WTC11 (cell line): Measurements from ENCODE around the gene MIEF1. TPM values are rescaled to one million over a fixed set of nuclear protein-coding genes. Genes with fewer than 3 reads are reported as not detected.

ENCODE experiments used
- ATAC-seq: fragments of 200-7000 bp; cut with Tn5 transposase; 2 replicates; pipeline ENCODE4 v1.10.0; 2021; ENCODE audit warnings: mild to moderate bottlenecking, moderate library complexity
- CTCF ChIA-PET: fragments of 300-600 bp; sonication (Branson Sonifier 250); formaldehyde crosslinking; loops from one replicate; lab custom pipeline; 2021; ENCODE audit warnings: antibody characterized with exemption; lab: Charles Lee
- POLR2A ChIA-PET: fragments of 350-600 bp; sonication (Branson Sonifier 250); formaldehyde crosslinking; loops from one replicate; lab custom pipeline; 2021; ENCODE audit warnings: antibody characterized with exemption; lab: Charles Lee
- DNase-seq: peaks from one replicate; pipeline ENCODE4 v3.0.0; 2021; ENCODE audit warnings: low spot score
- H3K27ac Mint-ChIP-seq: 2 replicates; pipeline ENCODE4 v1.8.0; 2021; ENCODE audit warnings: mixed read lengths
- H3K27me3 Mint-ChIP-seq: 2 replicates; pipeline ENCODE4 v1.8.0; 2021; ENCODE audit warnings: low read depth, mild to moderate bottlenecking, moderate library complexity, mixed read lengths
- H3K36me3 Mint-ChIP-seq: 2 replicates; pipeline ENCODE4 v1.8.0; 2021; ENCODE audit warnings: mixed read lengths
- H3K4me1 Mint-ChIP-seq: 2 replicates; pipeline ENCODE4 v1.8.0; 2022; ENCODE audit warnings: mixed read lengths
- H3K4me3 Mint-ChIP-seq: 2 replicates; pipeline ENCODE4 v1.8.0; 2021; ENCODE audit warnings: mild to moderate bottlenecking, moderate library complexity, mixed read lengths
- H3K9me3 Mint-ChIP-seq: 2 replicates; pipeline ENCODE4 v1.8.0; 2021; ENCODE audit warnings: mixed read lengths
- ATF1 ChIP-seq: sonication (generic); formaldehyde crosslinking; IDR thresholded peaks from 2 replicates; pipeline ENCODE4 v1.8.1; 2023; ENCODE audit warnings: mild to moderate bottlenecking, moderate library complexity, missing genetic modification reagents
- CDX4 ChIP-seq: fragments of 250-450 bp; sonication (Bioruptor Pico); IDR thresholded peaks from 2 replicates; pipeline ENCODE4 v1.9.0; 2021; ENCODE audit warnings: moderate library complexity, mild to moderate bottlenecking, inconsistent platforms, borderline replicate concordance
- E2F4 ChIP-seq: sonication (generic); formaldehyde crosslinking; IDR thresholded peaks from 2 replicates; pipeline ENCODE4 v1.8.1; 2022; ENCODE audit warnings: low read depth, mild to moderate bottlenecking, moderate library complexity, missing genetic modification reagents, borderline replicate concordance
- EMX1 ChIP-seq: fragments of 250-450 bp; sonication (Bioruptor Pico); IDR thresholded peaks from 2 replicates; pipeline ENCODE4 v1.8.0; 2021; ENCODE audit warnings: mild to moderate bottlenecking
- FOXK1 ChIP-seq: sonication (generic); formaldehyde crosslinking; IDR thresholded peaks from 2 replicates; pipeline ENCODE4 v1.8.0; 2022; ENCODE audit warnings: mild to moderate bottlenecking, moderate library complexity, missing genetic modification reagents
- FOXP4 ChIP-seq: sonication (generic); formaldehyde crosslinking; IDR thresholded peaks from 2 replicates; pipeline ENCODE4 v1.8.0; 2022; ENCODE audit warnings: mild to moderate bottlenecking, missing genetic modification reagents
- GABPB1 ChIP-seq: sonication (generic); formaldehyde crosslinking; IDR thresholded peaks from 2 replicates; pipeline ENCODE4 v1.8.1; 2023; ENCODE audit warnings: mild to moderate bottlenecking, missing genetic modification reagents
- NFATC4 ChIP-seq: fragments of 250-450 bp; sonication (Bioruptor Pico); IDR thresholded peaks from 2 replicates; pipeline ENCODE4 v1.9.0; 2021; ENCODE audit warnings: mild to moderate bottlenecking
- NFYB ChIP-seq: sonication (generic); formaldehyde crosslinking; conservative IDR thresholded peaks from 2 replicates; pipeline ENCODE4 v1.8.0; 2022; ENCODE audit warnings: low read depth, missing genetic modification reagents
- PRDM15 ChIP-seq: sonication (generic); formaldehyde crosslinking; IDR thresholded peaks from 2 replicates; pipeline ENCODE4 v1.8.0; 2022; ENCODE audit warnings: missing genetic modification reagents
- ZBTB21 ChIP-seq: sonication (generic); formaldehyde crosslinking; IDR thresholded peaks from 2 replicates; pipeline ENCODE4 v1.8.1; 2023; ENCODE audit warnings: mild to moderate bottlenecking, missing genetic modification reagents, borderline replicate concordance
- ZBTB43 ChIP-seq: sonication (generic); formaldehyde crosslinking; IDR thresholded peaks from 2 replicates; pipeline ENCODE4 v1.8.1; 2023; ENCODE audit warnings: mild to moderate bottlenecking, missing genetic modification reagents
- ZNF138 ChIP-seq: sonication (generic); formaldehyde crosslinking; conservative IDR thresholded peaks from 2 replicates; pipeline ENCODE4 v1.8.1; 2022; ENCODE audit warnings: mild to moderate bottlenecking, moderate library complexity, missing genetic modification reagents
- ZNF219 ChIP-seq: sonication (generic); formaldehyde crosslinking; IDR thresholded peaks from 2 replicates; pipeline ENCODE4 v1.8.0; 2023; ENCODE audit warnings: missing genetic modification reagents, mild to moderate bottlenecking, borderline replicate concordance
- ZNF512 ChIP-seq: sonication (generic); formaldehyde crosslinking; IDR thresholded peaks from 2 replicates; pipeline ENCODE4 v1.8.1; 2022; ENCODE audit warnings: missing genetic modification reagents, borderline replicate concordance
- total RNA-seq: library from RNA; stranded (reverse); gene quantifications from 3 replicates; pipeline ENCODE4 v1.2.3, GENCODE V29; 2021

The MIEF1 gene
- total RNA-seq, 1 experiment from 2014 or later: 38.7 TPM

- CTCF ChIA-PET: no interaction called here
These were observed 45.4 kb upstream of the MIEF1 start, which contains the start of gene MGAT3 for GRCh38 chr22:39456522-39457197. Gene MGAT3 (plus strand): TSS chr22:39457012. CDS start chr22:39487348, 30,336 bp downstream.

GRCh38 chr22:39457198-39457555 is 44.9 kb upstream of the MIEF1 start:
- H3K4me3 Mint-ChIP-seq: no peak overlapping the region
- DNase-seq (no peak), ATAC-seq (no peak; the same call in 1 of the 2 replicates)
- ChIA-PET CTCF (interaction anchor here (0.8 to 1.3 kb wide), 4 partner anchors 14 to 39 kb away, joined by 3 read pairs; no protein-coding TSS in a partner anchor), POLR2A (no interaction called here)
- no peaks in the 10 kb centered on the region for H3K36me3 Mint-ChIP-seq
- H3K27ac Mint-ChIP-seq: no peak overlapping the region
- no peaks in the 10 kb centered on the region for H3K9me3 Mint-ChIP-seq
- peaks cover 32% of the 10 kb centered on the region for H3K4me1 Mint-ChIP-seq
- peaks cover 50% of the 10 kb centered on the region for H3K27me3 Mint-ChIP-seq
- TF ChIP-seq NFYB: no peak
- no peak for TF ChIP-seq ZBTB21 (CRISPR knock-in tag)
- TF ChIP-seq E2F4 (CRISPR knock-in tag): no peak
- no peak for TF ChIP-seq ZNF219 (CRISPR knock-in tag)
- TF ChIP-seq ZNF138 (CRISPR knock-in tag): no peak
- no peak for TF ChIP-seq ATF1 (CRISPR knock-in tag)
- TF ChIP-seq ZNF512: no peak
- no peak for TF ChIP-seq GABPB1 (CRISPR knock-in tag)
- TF ChIP-seq EMX1 (CRISPR knock-in tag): no peak
- TF ChIP-seq NFATC4: no peak

More at GRCh38 chr22:39456522-39457197, 45.4 kb upstream of the MIEF1 start, which contains the start of gene MGAT3:
- H3K36me3 Mint-ChIP-seq: no peaks in the 10 kb centered on the region
- H3K4me1 Mint-ChIP-seq: peaks cover 34% of the 10 kb centered on the region
- no peaks in the 10 kb centered on the region for H3K9me3 Mint-ChIP-seq
- H3K27ac Mint-ChIP-seq: no peak within 1 kb of the TSS
- TF ChIP-seq FOXK1: peak; percentile 34; the same call in 1 of the 2 replicates
- no peak for TF ChIP-seq CDX4 (CRISPR knock-in tag)
- peak; percentile 98 for TF ChIP-seq ZBTB43 (CRISPR knock-in tag)
- TF ChIP-seq FOXP4 (CRISPR knock-in tag): peak; percentile 63; the same call in 1 of the 2 replicates
- peak; percentile 50; the same call in 1 of the 2 replicates for TF ChIP-seq PRDM15 (CRISPR knock-in tag)
- H3K4me3 Mint-ChIP-seq: peak within 1 kb of the TSS; percentile 74
- POLR2A ChIA-PET: no interaction called here
- no peak for DNase-seq
- peaks cover 50% of the 10 kb centered on the region for H3K27me3 Mint-ChIP-seq
- no peak; the same call in 1 of the 2 replicates for ATAC-seq
